ENCODE results near the gene UBE2D3.

Gene UBE2D3

GRCh38 chr4:102758241-102759160 is 68.8 kb downstream of the UBE2D3 start:
- H3K4me3 ChIP-seq (replicated peaks in 1 of 2; ENCODE audit: low read depth in 2 of 2, low read length in 2 of 2): no peak overlapping the region
- no peak for DNase-seq (ENCODE audit: low read depth in 2 of 2)
- no peak for TF ChIP-seq CTCF (IDR thresholded peaks at IDR 0.05; ENCODE audit: low read depth, low read length)

- TF ChIP-seq CTCF (IDR thresholded peaks at IDR 0.05; ENCODE audit: low read depth, low read length): no peak
- no peak for DNase-seq (ENCODE audit: low read depth in 2 of 2)
- H3K4me3 ChIP-seq (replicated peaks in 1 of 2; ENCODE audit: low read depth in 2 of 2, low read length in 2 of 2): no peak overlapping the region
These were observed 69.7 kb downstream of the UBE2D3 start for GRCh38 chr4:102757681-102758080.

- TF ChIP-seq CTCF (IDR thresholded peaks at IDR 0.05; ENCODE audit: low read depth, low read length): no peak
- DNase-seq (ENCODE audit: low read depth in 2 of 2): peak in 1 of 2 donors; percentile 22
- H3K4me3 ChIP-seq (replicated peaks in 1 of 2; ENCODE audit: low read depth in 2 of 2, low read length in 2 of 2): no peak overlapping the region
These were observed 73.3 kb downstream of the UBE2D3 start for GRCh38 chr4:102754044-102754443.

- TF ChIP-seq CTCF (IDR thresholded peaks at IDR 0.05; ENCODE audit: low read depth, low read length): no peak
- no peak for DNase-seq (ENCODE audit: low read depth in 2 of 2)
- H3K4me3 ChIP-seq (replicated peaks in 1 of 2; ENCODE audit: low read depth in 2 of 2, low read length in 2 of 2): no peak overlapping the region
These were observed 75.4 kb downstream of the UBE2D3 start for GRCh38 chr4:102751941-102752340.

All from cardiac fibroblast (primary cell).